Stimulated activated CD4-positive, alpha-beta T cell treated with anti-CD3 and anti-CD28 coated beads, Interleukin-12 subunit alpha, Interleukin-12 subunit beta, amount 100 ng/mL, for 4 hours (primary cell): ENCODE measurements around the gene ACKR4.
"Not testable (repeated sequence)": the region's sequence is repeated elsewhere in the genome, so short reads cannot be mapped to it uniquely, and the experiment has no call there.

Experiments
- DNase-seq: peaks from one replicate; pipeline ENCODE4 v3.0.0-alpha.2; 2020

ACKR4 gene

DNA sequence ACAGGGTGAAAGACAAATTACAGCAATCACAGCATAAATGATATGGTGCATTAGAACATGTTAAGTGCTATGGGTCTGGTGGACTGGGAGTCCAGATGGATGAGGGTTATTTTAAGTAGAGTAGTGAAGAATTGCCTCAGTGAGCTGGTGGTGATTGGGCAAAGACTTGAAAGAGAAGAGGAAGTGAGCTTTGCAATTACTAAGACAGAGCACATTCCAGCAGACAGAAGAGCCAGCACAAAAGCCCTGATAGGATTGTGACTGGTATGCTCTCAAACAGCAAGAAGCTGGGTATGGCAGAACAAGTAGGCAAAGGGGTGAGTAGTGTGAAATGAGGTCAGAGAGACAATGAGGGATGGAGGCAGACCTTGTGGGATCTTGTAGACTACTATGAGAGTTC, 2.1 kb upstream of the ACKR4 start:
- no peak for DNase-seq

DNA sequence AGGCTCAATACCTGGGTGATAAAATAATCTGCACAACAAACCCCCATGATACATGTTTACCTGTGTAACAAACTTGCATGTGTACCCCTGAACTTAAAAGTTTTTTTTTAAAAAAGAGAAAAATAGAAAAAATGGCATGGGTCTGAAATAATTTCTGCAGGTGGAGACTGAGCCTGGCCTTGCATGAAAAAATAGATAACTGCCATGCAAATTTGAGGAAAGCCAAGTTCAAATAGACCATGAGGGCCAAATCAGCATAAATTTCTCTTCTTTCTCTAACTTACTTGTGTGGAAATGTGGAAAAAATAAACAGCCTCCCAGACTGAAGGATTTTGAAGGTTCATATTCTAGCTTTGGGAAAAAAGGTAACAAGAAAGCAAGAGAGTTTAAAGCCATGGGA, 744 bp upstream of the ACKR4 start:
- no peak for DNase-seq

DNA sequence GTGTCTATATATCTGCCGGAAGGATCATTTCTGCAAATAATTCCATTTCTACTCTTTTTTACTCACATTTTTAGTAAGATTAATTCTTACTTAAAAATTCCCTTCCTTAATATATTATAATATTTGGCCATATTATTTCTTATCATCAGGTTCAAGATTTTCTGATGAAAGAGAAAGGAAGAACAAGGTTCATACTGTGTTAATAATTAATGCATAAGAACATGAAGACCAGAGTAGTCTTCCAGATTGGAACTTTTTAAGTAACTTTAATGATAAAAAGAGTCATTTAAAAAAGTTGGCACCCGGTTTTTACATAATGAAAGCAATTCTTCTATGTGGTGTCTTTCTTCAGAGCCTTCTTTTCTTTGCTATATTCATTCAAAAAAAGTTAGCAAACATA, 590 bp downstream of the ACKR4 start:
- no peak for DNase-seq

DNA sequence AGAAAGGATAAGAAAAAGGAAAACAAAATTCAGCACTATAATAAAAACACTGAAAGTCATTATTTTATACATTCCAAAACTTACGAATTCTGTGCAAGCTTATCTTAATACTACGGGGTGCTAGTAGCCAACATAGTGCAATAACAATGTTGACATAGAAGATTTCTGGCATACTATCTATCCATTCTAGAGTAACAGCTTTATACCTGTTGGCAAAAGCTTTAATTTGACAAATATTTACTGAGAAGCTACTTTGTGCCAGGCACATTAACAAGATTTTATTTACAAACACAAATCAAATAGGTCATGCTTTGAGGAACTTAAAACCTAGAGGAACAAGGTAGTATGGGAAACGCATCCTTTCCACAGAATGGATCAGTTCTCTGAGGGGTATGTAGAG, 1.1 kb downstream of the ACKR4 start:
- no peak for DNase-seq

DNA sequence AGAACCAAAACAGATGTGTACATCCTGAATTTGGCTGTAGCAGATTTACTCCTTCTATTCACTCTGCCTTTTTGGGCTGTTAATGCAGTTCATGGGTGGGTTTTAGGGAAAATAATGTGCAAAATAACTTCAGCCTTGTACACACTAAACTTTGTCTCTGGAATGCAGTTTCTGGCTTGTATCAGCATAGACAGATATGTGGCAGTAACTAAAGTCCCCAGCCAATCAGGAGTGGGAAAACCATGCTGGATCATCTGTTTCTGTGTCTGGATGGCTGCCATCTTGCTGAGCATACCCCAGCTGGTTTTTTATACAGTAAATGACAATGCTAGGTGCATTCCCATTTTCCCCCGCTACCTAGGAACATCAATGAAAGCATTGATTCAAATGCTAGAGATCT, 3.5 kb downstream of the ACKR4 start:
- DNase-seq = not testable (repeated sequence)

DNA sequence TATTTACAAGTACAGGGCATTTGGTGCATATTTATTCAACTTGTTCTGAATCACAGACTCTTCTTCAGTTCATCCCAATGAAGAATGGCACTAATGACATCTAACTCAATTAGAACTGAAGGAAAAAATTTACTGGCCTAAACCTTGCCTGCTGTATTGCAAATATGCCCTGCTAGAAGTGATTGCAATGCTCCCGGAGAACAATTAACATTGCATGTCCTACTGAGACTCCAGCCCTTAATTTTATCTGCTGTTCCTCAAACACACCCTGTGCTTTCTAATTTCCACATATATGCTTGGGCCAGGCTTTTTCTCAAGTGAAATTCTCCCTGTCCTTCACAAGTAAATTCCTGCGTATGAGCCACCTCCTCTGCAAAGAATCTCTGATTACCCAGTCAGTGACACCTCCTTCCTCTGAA, 8.3 kb downstream of the ACKR4 start:
- DNase-seq = no peak

DNA sequence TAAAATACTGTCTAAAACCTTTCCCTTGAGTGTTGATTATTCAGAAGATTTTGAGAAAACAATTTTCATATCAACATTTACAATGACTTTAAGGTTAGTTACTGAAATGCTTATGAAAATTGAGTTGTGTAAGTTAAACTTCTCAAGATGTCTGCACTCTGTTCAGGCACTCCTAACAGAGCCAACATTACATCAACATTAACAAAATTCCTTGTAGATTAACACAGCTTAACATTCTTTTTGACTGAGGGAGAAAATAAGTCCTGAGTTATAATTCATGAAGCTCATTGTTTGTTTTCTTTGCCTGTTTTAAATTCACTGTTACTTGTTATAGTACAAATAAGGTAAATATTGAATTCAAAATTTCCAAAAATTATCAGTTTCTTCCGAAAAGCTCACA, 9.0 kb downstream of the ACKR4 start:
- no peak for DNase-seq

DNA sequence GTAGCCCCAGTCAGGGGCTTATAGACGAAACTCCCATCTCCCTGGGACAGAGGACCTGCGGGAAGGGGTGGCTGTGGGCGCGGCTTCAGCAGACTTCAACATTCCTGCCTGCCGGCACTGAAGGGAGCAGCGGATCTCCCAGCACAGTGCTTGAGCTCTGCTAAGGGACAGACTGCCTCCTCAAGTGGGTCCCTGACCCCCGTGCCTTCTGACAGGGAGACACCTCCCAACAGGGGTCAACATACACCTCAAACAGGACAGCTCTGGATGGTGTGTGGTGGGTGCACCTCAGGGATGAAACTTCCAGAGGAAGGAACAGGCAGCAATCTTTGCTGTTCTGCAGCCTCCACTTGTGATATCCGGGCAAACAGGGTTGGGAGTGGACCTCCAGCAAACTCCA, 9.6 kb downstream of the ACKR4 start:
- not testable (repeated sequence) for DNase-seq

DNA sequence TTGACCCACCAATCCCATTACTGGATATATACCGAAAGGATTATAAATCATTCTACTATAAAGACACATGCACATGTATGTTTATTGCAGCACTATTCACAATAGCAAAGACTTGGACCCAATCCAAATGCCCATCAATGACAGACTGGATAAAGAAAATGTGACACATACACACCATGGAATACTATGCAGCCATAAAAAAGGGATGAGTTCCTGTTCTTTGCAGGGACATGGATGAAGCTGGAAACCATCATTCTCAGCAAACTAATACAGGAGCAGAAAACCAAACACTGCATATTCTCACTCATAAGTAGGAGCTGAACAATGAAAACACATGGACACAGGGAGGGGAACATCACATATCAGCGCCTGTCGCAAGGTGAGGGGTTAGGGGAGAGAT, 18.2 kb downstream of the ACKR4 start:
- not testable (repeated sequence) for DNase-seq

DNA sequence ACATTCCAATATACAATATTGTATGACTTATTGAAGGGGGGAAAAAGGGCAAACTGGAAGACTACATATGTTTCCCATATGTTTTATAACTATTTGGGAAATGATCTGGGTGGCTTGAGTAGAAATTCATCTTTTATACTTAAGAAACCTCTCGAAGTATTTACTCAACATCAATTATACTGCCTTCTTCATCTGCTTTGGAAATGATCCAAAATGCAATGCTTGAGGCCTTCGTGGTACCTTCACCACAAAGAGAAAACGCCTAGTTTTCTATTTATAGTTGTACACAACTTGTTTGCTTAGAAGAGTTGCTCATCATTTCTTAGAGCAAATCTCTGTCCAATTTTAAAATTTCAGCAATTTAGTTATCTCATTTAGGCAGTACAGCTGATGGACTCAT, 18.8 kb downstream of the ACKR4 start:
- DNase-seq = no peak

DNA sequence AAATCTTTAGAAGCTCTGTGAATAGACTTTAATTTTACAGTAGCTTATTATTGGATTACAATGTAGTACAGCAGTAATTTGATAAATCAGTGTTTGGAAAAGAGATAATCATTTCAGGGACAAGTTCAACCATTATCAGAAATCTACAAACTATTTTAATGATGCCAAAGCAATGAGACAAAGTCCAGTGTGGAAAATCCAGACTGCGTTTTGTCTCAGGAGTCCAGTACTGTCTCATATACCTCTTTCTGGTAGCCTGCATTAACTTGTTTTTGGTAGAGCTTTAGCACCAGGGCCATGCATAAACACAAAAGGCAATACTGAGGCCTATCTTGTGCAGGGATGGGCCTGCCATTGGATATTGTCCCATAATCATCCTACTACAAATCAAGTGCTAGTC, 19.7 kb downstream of the ACKR4 start:
- no peak for DNase-seq

DNA sequence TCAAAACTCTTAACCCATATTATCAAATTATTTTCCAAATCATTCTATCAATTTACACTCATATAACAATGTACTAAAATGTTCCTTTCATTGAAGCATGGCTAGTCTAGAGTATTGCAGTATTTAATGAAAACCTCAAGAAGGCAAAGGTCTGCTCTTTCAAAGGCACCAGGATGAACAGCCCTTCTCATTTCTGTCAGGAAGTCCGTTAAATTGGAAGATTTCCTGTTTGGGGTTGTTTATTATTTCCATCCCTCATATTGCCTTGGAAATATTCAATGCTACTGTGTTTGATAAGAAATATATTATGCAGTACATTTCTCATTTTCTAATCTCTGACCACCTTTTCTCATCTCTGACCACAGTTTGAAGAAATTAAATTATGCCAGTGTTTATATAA, 25.1 kb downstream of the ACKR4 start:
- DNase-seq = no peak

DNA sequence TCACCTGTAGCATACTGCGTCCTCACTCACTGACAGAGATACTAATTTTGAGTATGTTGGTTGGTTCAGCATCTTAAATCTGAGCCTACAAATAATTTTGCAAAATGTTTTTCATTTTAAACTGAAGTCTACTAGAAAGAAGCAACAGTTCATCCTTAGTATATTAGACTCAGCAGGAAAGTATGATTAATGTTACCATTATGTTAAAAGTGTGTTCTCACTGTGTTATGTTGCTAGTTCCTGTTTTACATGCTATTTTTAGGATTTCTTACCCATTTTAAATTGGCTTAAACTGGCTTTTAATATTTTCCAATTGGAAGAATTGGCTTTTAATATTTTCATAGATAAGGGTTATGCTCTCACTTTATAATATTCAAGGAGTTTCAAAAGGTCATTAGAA, 25.7 kb downstream of the ACKR4 start:
- DNase-seq = no peak

DNA sequence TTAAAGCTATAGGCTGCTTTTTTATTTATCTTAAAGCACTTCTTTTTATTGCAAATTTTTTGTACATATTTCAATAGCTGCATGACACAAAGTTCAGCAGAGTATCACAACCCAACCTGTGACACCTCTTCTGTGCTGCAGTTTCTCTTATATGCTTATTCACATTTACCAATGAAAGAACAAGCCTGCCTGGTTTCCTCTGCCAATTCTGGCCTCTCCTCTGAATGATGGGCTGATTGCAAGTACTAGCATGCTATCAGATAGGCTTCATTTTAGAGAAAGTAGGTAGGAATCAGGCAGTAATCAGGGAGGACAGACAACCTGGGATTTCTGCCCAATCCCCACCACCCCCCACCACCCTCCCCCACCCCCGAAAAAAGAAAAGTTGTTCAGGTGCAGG, 26.6 kb downstream of the ACKR4 start:
- no peak for DNase-seq

DNA sequence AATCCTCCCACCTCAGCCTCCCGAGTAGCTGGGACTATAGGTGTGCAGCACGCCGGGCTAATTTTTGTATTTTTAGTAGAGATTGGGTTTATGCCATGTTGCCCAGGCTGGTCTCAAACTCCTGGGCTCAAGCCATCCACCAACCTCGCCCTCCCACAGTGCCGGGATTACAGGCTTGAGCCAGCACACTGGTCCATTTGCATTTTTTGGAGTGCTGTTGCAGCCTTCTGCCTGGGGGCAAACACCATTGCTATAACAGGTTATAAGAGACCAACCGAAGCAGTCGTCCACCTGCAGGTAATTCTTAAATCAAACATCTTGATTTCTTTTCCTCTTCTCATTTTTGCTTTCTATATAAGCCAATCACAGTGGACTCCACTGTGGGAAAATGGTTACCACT, 27.7 kb downstream of the ACKR4 start:
- DNase-seq = no peak

DNA sequence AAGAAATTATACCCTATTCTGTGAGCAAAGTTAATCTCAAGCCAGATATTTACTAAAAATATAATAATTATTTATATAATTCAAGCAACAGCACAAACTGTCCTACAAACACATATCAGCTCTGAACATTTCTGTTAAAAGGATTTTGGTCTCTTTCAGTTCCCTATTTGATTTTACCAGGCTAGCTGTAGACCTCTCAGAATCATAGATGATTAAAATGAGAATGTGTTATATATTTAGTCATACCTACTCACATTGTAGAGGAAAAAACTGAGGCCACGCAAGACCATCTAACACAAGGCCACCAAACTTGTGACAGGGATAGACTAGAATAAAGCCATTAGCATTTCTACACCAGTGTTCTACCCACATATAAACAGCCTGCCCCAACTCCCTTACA, 28.5 kb downstream of the ACKR4 start:
- DNase-seq = no peak

DNA sequence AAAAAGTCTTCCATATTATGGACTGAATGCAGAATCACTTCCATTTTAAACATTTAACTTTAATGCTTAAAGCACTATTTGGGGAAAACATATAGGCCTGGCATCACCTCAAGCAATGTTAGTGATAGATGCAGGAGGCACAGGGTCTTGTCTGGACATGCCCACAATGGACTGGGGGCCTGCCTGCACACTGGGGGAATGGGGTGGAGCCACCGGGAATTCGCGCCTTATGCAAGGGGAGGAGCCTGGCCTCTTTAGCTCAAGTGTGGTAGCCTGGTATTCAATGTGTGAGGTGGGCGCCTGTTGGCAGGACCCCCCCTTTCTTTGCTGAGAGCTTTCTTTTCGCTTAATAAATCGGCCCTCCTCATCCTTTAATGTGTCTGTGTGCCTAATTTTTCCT, 29.9 kb downstream of the ACKR4 start:
- DNase-seq = no peak

DNA sequence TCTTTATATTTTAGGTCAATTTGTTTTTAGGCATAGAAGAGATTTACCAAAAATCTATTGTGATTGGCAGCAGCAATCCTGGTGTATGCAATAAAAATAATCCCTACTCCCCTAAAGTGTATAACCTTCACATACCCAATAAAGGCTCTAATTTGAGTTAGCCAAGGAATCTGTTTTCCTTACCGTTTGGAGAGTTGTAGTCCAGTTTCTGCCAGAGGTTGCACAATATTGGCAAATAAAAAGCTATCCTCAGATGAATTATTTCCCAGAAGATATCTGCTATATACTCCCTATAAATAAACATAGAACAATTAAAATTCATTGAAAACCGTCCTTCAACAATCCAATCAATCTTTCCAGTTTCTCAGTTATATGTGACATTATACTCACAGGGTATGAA, 31.1 kb downstream of the ACKR4 start:
- DNase-seq = no peak

DNA sequence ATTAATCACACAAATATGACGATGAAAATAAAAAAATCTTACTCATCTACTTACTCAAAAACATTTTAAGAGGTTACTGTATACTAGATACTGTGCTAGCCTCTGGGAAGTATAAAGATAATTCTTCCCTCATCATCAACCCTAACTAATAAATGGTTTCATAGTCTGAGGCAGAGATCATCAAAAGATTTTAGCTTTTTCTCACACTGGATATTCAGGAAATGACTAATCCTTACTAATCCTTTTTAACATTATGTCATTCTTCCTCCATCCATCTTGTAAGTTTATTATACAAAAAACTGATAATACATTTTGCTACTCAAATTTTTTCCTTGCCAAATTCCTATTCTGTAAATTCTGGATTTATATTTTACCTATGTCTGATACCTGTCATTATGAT, 32.9 kb downstream of the ACKR4 start:
- no peak for DNase-seq

DNA sequence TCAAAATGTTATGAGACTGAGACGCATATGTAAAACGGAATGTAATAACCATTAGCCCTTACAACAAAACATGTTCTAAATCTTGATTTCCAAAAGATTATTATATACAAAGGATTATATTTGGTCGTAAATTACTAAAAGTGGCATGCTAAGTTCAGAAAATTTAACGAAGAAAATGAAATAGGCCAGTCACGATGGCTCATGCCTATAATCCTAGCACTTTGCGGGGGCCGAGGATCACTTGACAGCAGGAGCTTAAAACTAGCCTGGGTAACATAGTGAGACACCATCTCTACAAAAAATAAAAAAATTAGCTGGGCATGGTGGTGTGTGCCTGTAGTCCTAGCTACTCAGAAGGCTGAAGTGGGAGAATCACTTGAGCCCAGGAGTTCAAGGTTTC, 33.5 kb downstream of the ACKR4 start:
- no peak for DNase-seq

DNA sequence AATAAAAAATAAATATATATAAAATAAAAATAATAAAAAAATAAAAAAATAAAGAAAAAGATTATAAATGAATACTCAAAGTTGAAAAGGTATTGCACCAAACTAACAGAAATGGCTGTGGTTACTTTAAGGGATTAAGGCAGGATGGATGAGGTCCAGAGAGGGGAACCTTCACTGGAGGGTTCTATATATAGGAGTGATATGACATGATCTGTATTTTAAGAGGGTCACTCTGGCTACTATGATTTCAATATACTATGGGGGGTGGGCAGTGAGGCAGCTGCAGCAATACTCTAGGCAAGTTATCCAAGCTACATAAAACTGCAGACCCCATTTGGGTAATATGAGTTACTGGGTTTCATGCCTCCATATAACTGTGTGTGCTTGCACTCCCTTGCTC, 38.0 kb downstream of the ACKR4 start:
- DNase-seq = no peak

DNA sequence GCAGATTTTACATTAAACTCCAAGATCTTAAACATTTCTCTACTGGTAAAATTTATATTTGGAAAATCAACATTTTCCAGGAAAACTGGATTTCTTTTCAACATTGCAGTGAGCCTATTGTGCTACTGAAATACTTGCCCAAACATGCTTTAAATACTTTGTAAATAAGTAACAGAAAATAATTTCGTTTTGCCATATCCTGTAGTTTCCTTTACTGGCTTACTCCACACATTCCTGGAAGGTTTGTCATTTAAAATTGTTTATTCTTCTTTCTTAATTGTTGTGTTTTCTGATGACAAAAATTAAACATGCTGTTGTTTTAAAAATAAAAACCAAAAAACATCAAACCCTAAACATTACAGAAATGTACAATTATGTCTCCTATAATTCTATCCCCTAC, 40.5 kb downstream of the ACKR4 start:
- DNase-seq = no peak

DNA sequence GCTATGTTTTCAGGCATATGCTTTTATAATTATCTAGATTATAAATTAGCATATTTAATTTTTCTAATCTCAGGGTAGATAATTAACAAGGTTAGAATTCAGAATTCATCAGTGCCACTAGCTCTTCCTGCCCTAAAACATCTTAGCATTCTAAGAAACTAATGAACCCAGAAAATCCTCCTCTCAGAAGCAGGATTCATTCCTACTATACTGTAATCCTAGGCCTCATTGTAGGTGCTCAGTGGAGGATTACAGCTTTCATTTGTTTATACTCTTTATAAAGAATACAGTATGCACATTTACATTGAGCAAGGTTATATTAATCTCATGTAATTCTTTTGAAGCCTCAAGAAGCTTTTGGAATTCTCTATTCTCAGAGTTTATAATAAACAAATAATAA, 41.6 kb downstream of the ACKR4 start:
- no peak for DNase-seq

DNA sequence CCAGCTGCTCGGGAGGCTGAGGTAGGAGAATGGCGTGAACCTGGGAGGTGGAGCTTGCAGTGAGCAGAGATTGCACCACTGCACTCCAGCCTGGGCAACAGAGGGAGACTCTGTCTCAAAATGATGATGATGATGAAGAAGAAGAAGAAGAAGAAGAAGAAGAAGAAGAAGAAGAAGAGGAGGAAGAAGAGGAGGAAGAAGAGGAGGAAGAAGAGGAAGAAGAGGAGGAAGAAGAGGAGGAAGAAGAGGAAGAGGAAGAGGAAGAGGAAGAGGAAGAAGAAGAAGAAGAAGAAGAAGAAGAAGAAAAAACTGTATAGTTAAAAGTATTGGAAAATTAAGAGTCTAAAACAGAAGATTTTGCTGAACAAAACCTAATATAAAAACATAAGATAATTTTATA, 44.4 kb downstream of the ACKR4 start:
- DNase-seq = not testable (repeated sequence)

DNA sequence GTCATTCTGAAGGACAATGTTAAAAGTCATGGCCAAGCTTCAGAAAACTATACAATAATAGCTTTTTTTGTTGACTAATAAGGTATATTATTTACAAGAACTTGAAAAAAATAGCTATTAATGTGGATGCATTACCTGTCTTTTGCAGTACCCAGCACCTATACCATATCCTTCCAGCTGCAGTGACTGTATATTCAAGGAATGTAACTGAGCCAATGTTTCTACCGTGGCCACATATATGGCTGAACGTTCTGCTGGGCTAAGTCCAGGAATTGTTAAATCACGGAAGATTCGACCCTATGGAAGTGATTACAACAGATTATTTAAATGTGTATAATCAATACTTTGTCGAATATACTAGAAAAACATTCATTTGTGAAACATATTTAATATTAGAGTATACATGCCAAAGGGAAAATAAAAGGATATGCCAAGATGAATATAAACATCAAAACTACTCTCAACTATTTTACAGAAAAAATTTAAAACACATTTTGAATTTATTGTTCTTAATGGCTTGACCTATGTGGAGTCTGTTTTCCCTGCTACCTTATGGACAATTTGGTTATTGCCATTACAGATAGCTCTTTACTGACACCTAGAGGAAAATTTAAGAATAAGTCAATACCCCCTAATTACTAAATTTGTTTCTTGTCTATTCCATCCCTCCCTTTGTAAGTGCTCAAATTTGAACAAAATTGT, 44.9 kb downstream of the ACKR4 start:
- no peak for DNase-seq

DNA sequence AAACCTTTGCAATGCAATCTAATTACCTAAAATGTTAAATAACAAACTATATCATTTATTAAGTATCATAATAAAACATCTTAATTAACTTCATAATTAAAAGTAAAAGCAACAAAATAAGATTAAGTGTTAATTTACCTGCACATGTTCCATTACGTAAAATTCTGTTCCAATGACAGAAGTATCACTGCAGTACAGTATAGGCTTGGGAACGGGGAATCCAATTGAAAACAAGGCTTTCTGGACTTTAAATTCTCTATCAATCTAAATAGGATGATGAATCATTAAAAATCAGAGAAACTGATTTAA, 45.4 kb downstream of the ACKR4 start:
- no peak for DNase-seq
